ENCODE data around the gene MAGEF1. TPM values are rescaled to one million over a fixed set of nuclear protein-coding genes. Genes with fewer than 3 reads are reported as not detected.

Gene MAGEF1
- total and polyA plus RNA-seq, 2 of the 8 experiments (the other 6 are each of a cell fraction or from before 2014, with no cell fraction given), result 26.5 to 56.7 TPM

- TF ChIP-seq PHF8 (conservative IDR thresholded peaks at IDR 0.05; ENCODE audit: low read depth, low read length) (no peak), ASH2L (IDR thresholded peaks at IDR 0.05; ENCODE audit: low read length) (no peak)
- TF ChIP-seq, protein P1, sequence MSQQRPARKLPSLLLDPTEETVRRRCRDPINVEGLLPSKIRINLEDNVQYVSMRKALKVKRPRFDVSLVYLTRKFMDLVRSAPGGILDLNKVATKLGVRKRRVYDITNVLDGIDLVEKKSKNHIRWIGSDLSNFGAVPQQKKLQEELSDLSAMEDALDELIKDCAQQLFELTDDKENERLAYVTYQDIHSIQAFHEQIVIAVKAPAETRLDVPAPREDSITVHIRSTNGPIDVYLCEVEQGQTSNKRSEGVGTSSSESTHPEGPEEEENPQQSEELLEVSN (IDR thresholded peaks at IDR 0.05), result no peak
Measured at GRCh38 chr3:184713040-184713355, 1.1 kb upstream of the MAGEF1 start (continued).
